ENCODE data around the gene ZNF414.

GRCh38 chr19:8473648-8474476 lies 40.1 kb downstream of the ZNF414 start:
- TF ChIP-seq CTCF (conservative IDR thresholded peaks at IDR 0.05; ENCODE audit: low read depth in 2 of 2): no peak
- TF ChIP-seq EZH2phosphoT487 (IDR thresholded peaks at IDR 0.05; ENCODE audit: unreplicated experiment): no peak
- TF ChIP-seq EZH2 (IDR thresholded peaks at IDR 0.05; ENCODE audit: low read depth, unreplicated experiment): no peak
